OCI-LY7 (cell line): ENCODE data around the gene SNX15. TPM values are rescaled to one million over a fixed set of nuclear protein-coding genes. Genes with fewer than 3 reads are reported as not detected.

ENCODE experiments used
- BruUV-seq: library from RNA; stranded (reverse); fragments of 400-500 nt; replicated peaks from 2 replicates; lab custom pipeline; 2021; lab: Mats Ljungman, UMichigan
- CTCF ChIA-PET: fragments of 300-600 bp; sonication (Branson Sonifier 250); formaldehyde crosslinking; loops from one replicate; lab custom pipeline; 2022; ENCODE audit warnings: antibody characterized with exemption; ENCODE audit not compliant: unreplicated experiment; lab: Charles Lee
- POLR2A ChIA-PET: fragments of 300-600 bp; sonication (Branson Sonifier 250); formaldehyde crosslinking; loops from one replicate; lab custom pipeline; 2022; ENCODE audit warnings: antibody characterized with exemption; lab: Charles Lee
- DNase-seq: peaks from one replicate; pipeline ENCODE4 v3.0.0-alpha.2; 2015; ENCODE audit warnings: low spot score
- H2AFZ ChIP-seq: fragments of 200-600 bp; sonication (generic), shearing (Covaris generic); 2 replicates; pipeline ENCODE4 v1.6.1; 2014; ENCODE audit warnings: mild to moderate bottlenecking, antibody characterized with exemption, low read length, moderate library complexity
- H3K27ac ChIP-seq: fragments of 200-600 bp; sonication (generic); 2 replicates; pipeline ENCODE4 v1.5.1; 2014; ENCODE audit warnings: mixed run types, low read depth, mild to moderate bottlenecking, moderate library complexity, low read length, inconsistent platforms; ENCODE audit not compliant: poor library complexity, severe bottlenecking
- H3K36me3 ChIP-seq: fragments of 200-600 bp; sonication (generic); 2 replicates; pipeline ENCODE4 v1.6.1; 2014; ENCODE audit warnings: mild to moderate bottlenecking, antibody characterized with exemption, low read length, moderate library complexity, mixed read lengths; ENCODE audit not compliant: insufficient read depth
- H3K4me1 ChIP-seq: fragments of 200-600 bp; sonication (generic); 2 replicates; pipeline ENCODE4 v1.5.1; 2014; ENCODE audit warnings: mild to moderate bottlenecking, low read length; ENCODE audit not compliant: insufficient read depth, poor library complexity, severe bottlenecking
- H3K4me2 ChIP-seq: fragments of 200-600 bp; sonication (generic); 2 replicates; pipeline ENCODE4 v1.6.1; 2014; ENCODE audit warnings: mild to moderate bottlenecking, low read length
- H3K4me3 ChIP-seq: fragments of 200-600 bp; sonication (generic); 2 replicates; pipeline ENCODE4 v1.5.1; 2014; ENCODE audit warnings: mild to moderate bottlenecking, low read depth, low read length; ENCODE audit not compliant: poor library complexity, severe bottlenecking
- H3K79me2 ChIP-seq: fragments of 200-600 bp; sonication (generic); 2 replicates; pipeline ENCODE4 v1.6.1; 2016; ENCODE audit warnings: low read depth, mild to moderate bottlenecking, low read length, moderate library complexity, mixed read lengths; ENCODE audit not compliant: insufficient read depth
- H3K9me2 ChIP-seq: fragments of 200-600 bp; sonication (generic); 2 replicates; pipeline ENCODE4 v1.6.1; 2016; ENCODE audit warnings: mild to moderate bottlenecking, low read length, mixed read lengths; ENCODE audit not compliant: insufficient read depth
- H3K9me3 ChIP-seq: fragments of 200-600 bp; sonication (generic); 2 replicates; pipeline ENCODE4 v1.6.1; 2014; ENCODE audit warnings: mild to moderate bottlenecking, mixed run types, low read length, mixed read lengths
- H4K20me1 ChIP-seq: fragments of 200-600 bp; sonication (generic); 2 replicates; pipeline ENCODE4 v1.6.1; 2014; ENCODE audit warnings: mild to moderate bottlenecking, antibody characterized with exemption, low read length, moderate library complexity, mixed read lengths; ENCODE audit not compliant: insufficient read depth
- EZH2phosphoT487 ChIP-seq: fragments of 200-600 bp; sonication (generic); IDR thresholded peaks from 2 replicates; pipeline ENCODE4 v1.6.1; 2018; ENCODE audit warnings: low read depth, borderline replicate concordance, mild to moderate bottlenecking, mixed run types, antibody characterized with exemption, low read length, moderate library complexity, mixed read lengths
- intact Hi-C: fragments of 100-400 bp; cut with micrococcal nuclease; formaldehyde crosslinking; loops from one replicate; pipeline ENCODE4 v1.10.0; 2022; ENCODE audit not compliant: unreplicated experiment
- total RNA-seq, 2 experiments: library from RNA; depleted of rRNA in 1 of 2; stranded (reverse); fragments of >200 nt in 1 of 2; shearing (Covaris generic) in 1 of 2; gene quantifications; 2 replicates each; pipeline ENCODE4 v1.2.3, GENCODE V29; 2014 to 2022
- TF ChIP-seq, protein P1 (sequence below): fragments of 200-600 bp; sonication (generic); conservative IDR thresholded peaks from 2 replicates; pipeline ENCODE4 v1.5.1; 2014; ENCODE audit warnings: mild to moderate bottlenecking, antibody characterized with exemption, low read length, moderate library complexity, mixed read lengths

The SNX15 gene
- total RNA-seq, 2 experiments from 2014 or later, result 25.9 to 28.3 TPM

- Histone ChIP-seq H3K4me3 (no peak overlapping the region), H3K36me3 (no peaks in the 10 kb centered on the region), H2AFZ (no peak overlapping the region; the same call in 1 of the 2 replicates), H3K9me2 (no peaks in the 10 kb centered on the region), H3K27ac (no peak overlapping the region), H3K4me1 (peaks cover 22% of the 10 kb centered on the region), H3K4me2 (no peak overlapping the region), H4K20me1 (no peaks in the 10 kb centered on the region), H3K79me2 (no peaks in the 10 kb centered on the region), H3K9me3 (no peaks in the 10 kb centered on the region)
- CTCF ChIA-PET, result no interaction called here
- POLR2A ChIA-PET, result no interaction called here
- BruUV-seq, result no TSS peak
- intact Hi-C loops, result no loop called here
- DNase-seq, result peak; percentile 29
- TF ChIP-seq, protein P1, sequence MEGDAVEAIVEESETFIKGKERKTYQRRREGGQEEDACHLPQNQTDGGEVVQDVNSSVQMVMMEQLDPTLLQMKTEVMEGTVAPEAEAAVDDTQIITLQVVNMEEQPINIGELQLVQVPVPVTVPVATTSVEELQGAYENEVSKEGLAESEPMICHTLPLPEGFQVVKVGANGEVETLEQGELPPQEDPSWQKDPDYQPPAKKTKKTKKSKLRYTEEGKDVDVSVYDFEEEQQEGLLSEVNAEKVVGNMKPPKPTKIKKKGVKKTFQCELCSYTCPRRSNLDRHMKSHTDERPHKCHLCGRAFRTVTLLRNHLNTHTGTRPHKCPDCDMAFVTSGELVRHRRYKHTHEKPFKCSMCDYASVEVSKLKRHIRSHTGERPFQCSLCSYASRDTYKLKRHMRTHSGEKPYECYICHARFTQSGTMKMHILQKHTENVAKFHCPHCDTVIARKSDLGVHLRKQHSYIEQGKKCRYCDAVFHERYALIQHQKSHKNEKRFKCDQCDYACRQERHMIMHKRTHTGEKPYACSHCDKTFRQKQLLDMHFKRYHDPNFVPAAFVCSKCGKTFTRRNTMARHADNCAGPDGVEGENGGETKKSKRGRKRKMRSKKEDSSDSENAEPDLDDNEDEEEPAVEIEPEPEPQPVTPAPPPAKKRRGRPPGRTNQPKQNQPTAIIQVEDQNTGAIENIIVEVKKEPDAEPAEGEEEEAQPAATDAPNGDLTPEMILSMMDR, result no peak
- no peak for TF ChIP-seq EZH2phosphoT487
These were observed 33.0 kb downstream of the SNX15 start for GRCh38 chr11:65059959-65060824.

DNA sequence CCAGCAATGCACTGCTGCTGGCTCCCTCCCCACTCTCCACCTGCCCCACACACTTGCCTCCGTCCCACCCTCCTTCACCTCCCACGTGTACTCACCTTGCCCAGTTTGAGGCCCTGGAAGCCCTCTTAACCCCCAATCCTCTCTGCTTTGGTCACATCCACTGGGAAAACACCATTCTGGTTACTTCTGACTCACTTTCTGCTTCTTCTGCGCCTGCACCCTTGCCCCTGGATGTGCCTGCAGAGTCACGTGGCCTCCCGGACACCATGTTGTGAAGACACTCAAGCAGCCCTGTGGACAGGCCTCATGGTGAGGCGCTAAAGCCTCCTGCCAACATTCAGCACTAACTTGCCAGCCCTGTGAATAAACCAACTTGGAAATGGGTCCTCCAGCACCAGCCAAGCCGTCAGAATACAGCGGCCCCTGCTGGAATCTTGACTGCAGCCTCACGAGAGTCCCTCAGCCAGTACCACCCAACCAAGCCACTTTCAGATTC lies 33.7 kb downstream of the SNX15 start:
- no peak overlapping the region for H3K27ac ChIP-seq
- intact Hi-C loops, result no loop called here
- BruUV-seq, result no TSS peak
- CTCF ChIA-PET, result no interaction called here
- peaks cover 15% of the 10 kb centered on the region for H3K4me1 ChIP-seq
- H3K9me2 ChIP-seq, result no peaks in the 10 kb centered on the region
- no peaks in the 10 kb centered on the region for H4K20me1 ChIP-seq
- no peak overlapping the region for H3K4me3 ChIP-seq
- POLR2A ChIA-PET, result interaction anchor here (0.6 kb wide), 1 partner anchor 212 kb away, joined by 3 read pairs; no protein-coding TSS in a partner anchor
- no peak overlapping the region; the same call in 1 of the 2 replicates for H2AFZ ChIP-seq
- H3K36me3 ChIP-seq, result no peaks in the 10 kb centered on the region
- no peaks in the 10 kb centered on the region for H3K79me2 ChIP-seq
- H3K4me2 ChIP-seq, result no peak overlapping the region
- no peaks in the 10 kb centered on the region for H3K9me3 ChIP-seq
- DNase-seq, result no peak
- TF ChIP-seq EZH2phosphoT487, result no peak
- TF ChIP-seq, protein P1, result peak; percentile 45

DNA sequence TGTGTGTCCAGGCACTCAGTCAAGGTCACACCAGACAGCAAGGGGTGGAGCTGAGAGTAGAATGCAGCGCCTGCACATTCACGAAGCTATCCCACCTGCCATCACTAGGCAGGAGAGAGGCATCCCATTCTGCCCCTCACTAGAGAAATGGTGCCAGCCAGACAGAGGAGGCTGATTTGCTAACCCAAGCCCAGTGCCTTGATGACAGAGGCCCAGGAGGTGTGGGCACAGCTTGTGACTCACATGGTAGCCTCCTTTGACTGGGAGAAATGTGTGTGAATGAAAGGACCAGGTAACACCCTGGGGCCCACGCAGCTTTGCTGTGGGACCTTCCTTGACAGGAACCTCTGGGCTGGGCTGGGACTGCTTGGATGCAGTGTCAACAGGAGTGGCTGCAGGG lies 36.3 kb downstream of the SNX15 start:
- no peaks in the 10 kb centered on the region for H3K79me2 ChIP-seq
- POLR2A ChIA-PET, result no interaction called here

More for the DNA sequence above, 36.3 kb downstream of the SNX15 start:
- CTCF ChIA-PET, result no interaction called here
- Histone ChIP-seq H3K9me2 (no peaks in the 10 kb centered on the region), H3K9me3 (no peaks in the 10 kb centered on the region), H2AFZ (no peak overlapping the region), H3K4me3 (no peak overlapping the region), H3K36me3 (no peaks in the 10 kb centered on the region), H3K4me1 (peaks cover 27% of the 10 kb centered on the region), H3K4me2 (no peak overlapping the region), H3K27ac (no peak overlapping the region), H4K20me1 (no peaks in the 10 kb centered on the region)
- BruUV-seq, result no TSS peak
- no peak for DNase-seq
- intact Hi-C loops, result no loop called here
- TF ChIP-seq, protein P1, result no peak
- TF ChIP-seq EZH2phosphoT487, result no peak
